ENCODE measurements around the gene BCAS3. TPM values are rescaled to one million over a fixed set of nuclear protein-coding genes. Genes with fewer than 3 reads are reported as not detected.

Gene BCAS3
- polyA plus RNA-seq, 1 donor from 2014 or later = 21.6 TPM

GRCh38 chr17:61015966-61016365 is 338.3 kb downstream of the BCAS3 start:
- H2AFZ ChIP-seq (ENCODE audit: low read depth, low read length) = no peak overlapping the region
- H4K20me1 ChIP-seq (ENCODE audit: insufficient read depth) = no peaks in the 10 kb centered on the region
- no peaks in the 10 kb centered on the region for H3K79me2 ChIP-seq (replicated peaks; ENCODE audit: insufficient read depth, low read length)
- no peaks in the 10 kb centered on the region for H3K9me3 ChIP-seq (ENCODE audit: low read length)
- no peaks in the 10 kb centered on the region for H3K27me3 ChIP-seq (ENCODE audit: insufficient read depth, low read depth, low read length)
- H3F3A ChIP-seq (ENCODE audit: insufficient read depth, low read length, poor library complexity, severe bottlenecking) = no peaks in the 10 kb centered on the region
- no peaks in the 10 kb centered on the region for H3K9me2 ChIP-seq (ENCODE audit: insufficient read depth, low read length)
- H3K4me2 ChIP-seq (ENCODE audit: low read length) = no peak overlapping the region
- no peaks in the 10 kb centered on the region for H3K36me3 ChIP-seq (ENCODE audit: insufficient read depth, low read length)
- no peak overlapping the region for H3K4me3 ChIP-seq (ENCODE audit: low read length)
- TF ChIP-seq POLR2AphosphoS5 (IDR thresholded peaks at IDR 0.05) = no peak
- TF ChIP-seq REST (IDR thresholded peaks at IDR 0.05; ENCODE audit: borderline replicate concordance) = no peak
- TF ChIP-seq EP300 (conservative IDR thresholded peaks at IDR 0.05; ENCODE audit: poor library complexity, severe bottlenecking) = no peak
- TF ChIP-seq CTCF (IDR thresholded peaks at IDR 0.05; ENCODE audit: poor library complexity, severe bottlenecking) = no peak
- no peak overlapping the region for H3K27ac ChIP-seq (ENCODE audit: low read length)
- H3K9ac ChIP-seq (ENCODE audit: low read length) = no peak overlapping the region

GRCh38 chr17:61017317-61018006 is 339.8 kb downstream of the BCAS3 start:
- H3K9me2 ChIP-seq (ENCODE audit: insufficient read depth, low read length) = no peaks in the 10 kb centered on the region
- no peak overlapping the region for H3K4me2 ChIP-seq (ENCODE audit: low read length)
- H3K9ac ChIP-seq (ENCODE audit: low read length) = no peak overlapping the region
- no peak overlapping the region for H3K27ac ChIP-seq (ENCODE audit: low read length)
- H3K36me3 ChIP-seq (ENCODE audit: insufficient read depth, low read length) = no peaks in the 10 kb centered on the region
- H4K20me1 ChIP-seq (ENCODE audit: insufficient read depth) = no peaks in the 10 kb centered on the region
- no peaks in the 10 kb centered on the region for H3K9me3 ChIP-seq (ENCODE audit: low read length)
- TF ChIP-seq CTCF (IDR thresholded peaks at IDR 0.05; ENCODE audit: poor library complexity, severe bottlenecking) (no peak), SMC3 (conservative IDR thresholded peaks at IDR 0.05; ENCODE audit: poor library complexity) (no peak), EZH2 (IDR thresholded peaks at IDR 0.05; ENCODE audit: borderline replicate concordance, insufficient read depth, low read length, poor library complexity, severe bottlenecking) (no peak), POLR2AphosphoS5 (IDR thresholded peaks at IDR 0.05) (no peak)
- no peaks in the 10 kb centered on the region for H3F3A ChIP-seq (ENCODE audit: insufficient read depth, low read length, poor library complexity, severe bottlenecking)
- no peaks in the 10 kb centered on the region for H3K79me2 ChIP-seq (replicated peaks; ENCODE audit: insufficient read depth, low read length)
- H3K4me3 ChIP-seq (ENCODE audit: low read length) = no peak overlapping the region
- no peaks in the 10 kb centered on the region for H3K27me3 ChIP-seq (ENCODE audit: insufficient read depth, low read depth, low read length)
- no peak overlapping the region for H2AFZ ChIP-seq (ENCODE audit: low read depth, low read length)
